Measurements from ENCODE around the gene OR8H2. TPM values are rescaled to one million over a fixed set of nuclear protein-coding genes. Genes with fewer than 3 reads are reported as not detected.

The OR8H2 gene, protein sequence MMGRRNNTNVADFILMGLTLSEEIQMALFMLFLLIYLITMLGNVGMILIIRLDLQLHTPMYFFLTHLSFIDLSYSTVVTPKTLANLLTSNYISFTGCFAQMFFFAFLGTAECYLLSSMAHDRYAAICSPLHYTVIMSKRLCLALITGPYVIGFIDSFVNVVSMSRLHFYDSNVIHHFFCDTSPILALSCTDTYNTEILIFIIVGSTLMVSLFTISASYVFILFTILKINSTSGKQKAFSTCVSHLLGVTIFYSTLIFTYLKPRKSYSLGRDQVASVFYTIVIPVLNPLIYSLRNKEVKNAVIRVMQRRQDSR
- not detected in 2 replicates for total RNA-seq

GRCh38 chr11:56103210-56103737 is at the start of gene OR8H2:
Gene OR8H2 (plus strand): TSS chr11:56103687. CDS start chr11:56105043, 1,356 bp downstream.

GRCh38 chr11:56093008-56093407 is 10.5 kb upstream of the OR8H2 start, which contains the start of gene OR8I2:
Gene OR8I2 (plus strand): TSS chr11:56093308. CDS start chr11:56093308, 0 bp downstream.

DNA sequence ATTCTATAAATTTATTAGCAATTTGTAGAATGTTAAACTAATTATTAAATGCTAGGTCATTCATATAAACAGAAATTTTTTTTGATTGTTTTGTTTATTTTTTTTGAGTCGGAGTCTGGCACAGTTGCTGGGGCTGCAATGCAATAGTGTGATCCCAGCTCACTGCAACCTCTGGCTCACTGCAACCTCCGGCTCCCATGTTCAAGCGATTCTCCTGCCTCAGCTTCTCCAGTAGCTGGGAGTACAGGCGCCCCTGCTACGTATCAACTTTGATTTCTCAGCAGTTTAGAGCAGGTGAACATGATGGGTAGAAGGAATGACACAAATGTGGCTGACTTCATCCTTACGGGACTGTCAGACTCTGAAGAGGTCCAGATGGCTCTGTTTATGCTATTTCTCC is 18.6 kb downstream of the OR8H2 start, which contains the start of gene OR8H3:
Gene OR8H3, plus strand, starts transcription at position 301 of the 400 bp plus-strand sequence. Its CDS starts 0 bp downstream, at position 301.

DNA sequence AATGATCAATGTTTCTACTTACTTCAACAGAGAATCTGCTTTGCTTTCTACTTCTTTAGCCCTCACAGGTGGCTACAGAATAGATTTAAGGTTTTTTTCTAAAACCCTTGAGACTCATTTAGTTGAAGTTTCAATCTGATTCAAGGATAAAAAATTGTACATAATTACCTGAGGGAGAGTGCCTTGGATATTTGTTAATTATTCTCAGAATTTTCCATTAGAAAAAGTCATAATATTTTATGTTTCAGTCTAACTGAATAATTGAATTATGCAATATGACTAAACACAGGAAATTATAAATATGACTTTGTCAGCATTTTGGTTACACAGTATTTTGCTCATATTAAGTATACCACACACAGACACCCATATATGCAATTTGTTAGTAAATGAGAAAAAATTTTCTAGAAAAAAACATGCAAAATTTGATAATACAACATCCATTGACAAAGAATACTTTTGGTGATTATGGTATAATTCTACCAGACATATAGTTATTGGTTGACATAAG is 36.7 kb downstream of the OR8H2 start, which contains the start of gene OR8J3:
Gene OR8J3, minus strand, starts transcription at position 51 of the 511 bp plus-strand sequence. CDS start 2,483 bp downstream, outside the sequence.

Other genes starting within 250 kb of the OR8H2 start
- gene TRIM51, start 220.4 kb upstream of the OR8H2 start, total RNA-seq = not detected in 2 replicates
- gene OR5W2, start 189.1 kb upstream of the OR8H2 start, total RNA-seq = not detected in 2 replicates
- gene OR5I1, start 167.3 kb upstream of the OR8H2 start, total RNA-seq = not detected in 2 replicates
- gene OR10AG1, start 133.7 kb upstream of the OR8H2 start, total RNA-seq = not detected in 2 replicates
- gene OR5F1, start 109.1 kb upstream of the OR8H2 start, total RNA-seq = not detected in 2 replicates
- gene OR5AS1, start 76.0 kb upstream of the OR8H2 start, total RNA-seq = not detected in 2 replicates
- gene OR8I2, start 10.4 kb upstream of the OR8H2 start, total RNA-seq = not detected in 2 replicates
- not detected in 2 replicates for gene OR8H3, start 18.7 kb downstream of the OR8H2 start, total RNA-seq
- not detected in 2 replicates for gene OR8J3, start 36.5 kb downstream of the OR8H2 start, total RNA-seq
- not detected in 2 replicates for gene OR8K5, start 56.6 kb downstream of the OR8H2 start, total RNA-seq
- not detected in 2 replicates for gene OR5J2, start 72.9 kb downstream of the OR8H2 start, total RNA-seq
- gene OR5T2, start 130.6 kb downstream of the OR8H2 start, total RNA-seq = not detected in 2 replicates
- not detected in 2 replicates for gene OR5T3, start 148.6 kb downstream of the OR8H2 start, total RNA-seq
- not detected in 2 replicates for gene OR5T1, start 170.5 kb downstream of the OR8H2 start, total RNA-seq
- not detected in 2 replicates for gene OR8H1, start 188.6 kb downstream of the OR8H2 start, total RNA-seq
- gene OR8K3, start 211.5 kb downstream of the OR8H2 start, total RNA-seq = not detected in 2 replicates
- gene OR8K1, start 242.4 kb downstream of the OR8H2 start, total RNA-seq = not detected in 2 replicates

Data from epithelial cell of umbilical artery (primary cell).